GM19193 (cell line): ENCODE measurements around the gene WDR82.

Experiments used
- POLR2A ChIP-seq: IDR thresholded peaks from 4 replicates; pipeline ENCODE4 v1.6.1; 2011; ENCODE audit not compliant: insufficient read depth, insufficient read length; ENCODE audit errors: extremely low read depth

The WDR82 gene, protein sequence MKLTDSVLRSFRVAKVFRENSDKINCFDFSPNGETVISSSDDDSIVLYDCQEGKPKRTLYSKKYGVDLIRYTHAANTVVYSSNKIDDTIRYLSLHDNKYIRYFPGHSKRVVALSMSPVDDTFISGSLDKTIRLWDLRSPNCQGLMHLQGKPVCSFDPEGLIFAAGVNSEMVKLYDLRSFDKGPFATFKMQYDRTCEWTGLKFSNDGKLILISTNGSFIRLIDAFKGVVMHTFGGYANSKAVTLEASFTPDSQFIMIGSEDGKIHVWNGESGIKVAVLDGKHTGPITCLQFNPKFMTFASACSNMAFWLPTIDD

DNA sequence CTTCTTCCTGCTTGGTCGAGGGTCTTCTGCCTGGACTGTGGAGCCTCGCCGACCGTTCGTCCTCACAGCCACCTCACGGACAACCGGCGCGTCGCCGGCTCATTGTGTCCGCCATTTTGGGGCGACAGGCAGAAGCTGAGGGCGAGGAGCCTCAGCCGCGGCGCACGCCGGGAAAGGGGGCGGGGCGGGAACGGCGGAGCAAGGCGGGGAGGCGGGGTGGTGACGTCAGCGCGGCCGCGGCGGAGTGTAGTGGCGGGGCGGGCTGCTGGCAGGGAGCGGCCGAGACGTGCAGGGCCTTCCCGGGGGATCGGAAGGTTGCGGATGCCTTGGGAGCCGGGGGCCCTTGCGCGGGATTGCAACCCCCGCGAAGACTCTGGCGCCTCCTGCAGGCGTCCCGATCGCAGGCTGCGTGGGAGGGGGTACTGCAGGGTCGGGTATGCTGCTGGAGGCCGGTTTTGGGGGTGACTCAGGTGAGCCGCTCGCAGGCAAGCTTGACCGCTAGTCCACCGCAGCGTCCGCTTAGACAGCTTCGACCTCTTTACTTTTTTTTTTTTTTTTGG lies at the start of gene WDR82:
TSS of gene WDR82 (minus strand) at position 140 of the 560 bp plus-strand sequence. CDS start 288 bp downstream, outside the sequence.
- peak; percentile 98 for TF ChIP-seq POLR2A

- no peak for TF ChIP-seq POLR2A
These were observed 49.2 kb upstream of the WDR82 start for GRCh38 chr3:52327486-52328290.

DNA sequence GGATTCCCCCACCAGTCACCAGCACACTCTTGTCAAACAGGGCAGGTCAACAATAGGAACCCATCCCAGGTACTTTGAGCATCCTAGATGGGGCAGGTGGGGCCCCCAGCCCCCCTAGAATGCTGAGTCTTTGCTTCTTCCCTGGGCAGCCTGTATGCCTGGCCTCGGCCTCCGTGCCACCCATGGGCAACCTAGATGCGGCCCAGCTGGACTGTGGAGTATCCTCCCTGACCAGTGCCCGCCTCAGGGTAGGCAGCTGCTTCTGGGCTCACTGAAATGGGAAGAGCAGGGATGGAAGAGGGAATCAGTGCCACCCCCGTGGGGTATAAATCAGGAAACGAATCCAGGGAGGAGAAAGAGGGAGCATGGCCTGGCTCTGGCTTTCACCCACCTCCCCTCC lies 48.5 kb upstream of the WDR82 start:
- TF ChIP-seq POLR2A = no peak

DNA sequence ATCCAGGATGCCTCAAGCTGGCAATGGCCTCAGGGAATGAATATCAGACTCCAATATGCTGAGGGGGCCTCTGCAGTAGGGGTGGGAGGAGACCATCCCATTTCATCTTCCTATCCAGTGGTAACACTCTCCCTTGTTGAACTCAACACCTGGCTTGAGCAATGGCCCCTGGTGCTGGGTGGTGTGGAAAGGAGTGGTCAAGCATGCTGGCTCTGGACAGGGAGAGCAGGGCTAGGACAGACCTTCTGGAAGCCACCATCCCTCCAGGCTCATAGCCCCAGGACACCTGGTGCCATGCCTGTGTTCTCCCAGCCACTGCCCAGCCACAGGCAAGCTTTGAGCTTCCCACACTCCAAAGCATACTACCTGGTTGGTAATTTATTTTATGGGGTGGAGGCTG lies 47.2 kb upstream of the WDR82 start:
- no peak for TF ChIP-seq POLR2A

DNA sequence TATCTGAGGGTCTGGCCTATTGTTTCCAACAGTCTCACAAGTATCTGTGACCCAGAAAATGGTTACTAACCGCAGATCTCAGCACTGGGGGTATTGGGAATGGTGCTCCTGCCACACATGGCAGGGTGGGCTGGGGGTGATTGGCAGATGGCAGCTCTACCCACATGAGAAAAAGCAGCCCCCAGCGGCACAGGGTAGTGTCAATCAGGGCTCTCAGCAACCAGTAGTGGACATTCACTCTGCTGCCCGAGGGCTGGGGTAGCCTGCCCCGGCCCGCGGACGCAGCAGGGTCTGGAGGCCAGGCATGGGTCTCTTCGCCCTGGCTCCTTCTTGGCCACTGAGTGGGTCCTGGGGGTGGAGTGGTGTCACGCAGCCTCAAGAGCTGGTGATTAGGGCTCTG lies 46.2 kb upstream of the WDR82 start:
- TF ChIP-seq POLR2A = no peak

DNA sequence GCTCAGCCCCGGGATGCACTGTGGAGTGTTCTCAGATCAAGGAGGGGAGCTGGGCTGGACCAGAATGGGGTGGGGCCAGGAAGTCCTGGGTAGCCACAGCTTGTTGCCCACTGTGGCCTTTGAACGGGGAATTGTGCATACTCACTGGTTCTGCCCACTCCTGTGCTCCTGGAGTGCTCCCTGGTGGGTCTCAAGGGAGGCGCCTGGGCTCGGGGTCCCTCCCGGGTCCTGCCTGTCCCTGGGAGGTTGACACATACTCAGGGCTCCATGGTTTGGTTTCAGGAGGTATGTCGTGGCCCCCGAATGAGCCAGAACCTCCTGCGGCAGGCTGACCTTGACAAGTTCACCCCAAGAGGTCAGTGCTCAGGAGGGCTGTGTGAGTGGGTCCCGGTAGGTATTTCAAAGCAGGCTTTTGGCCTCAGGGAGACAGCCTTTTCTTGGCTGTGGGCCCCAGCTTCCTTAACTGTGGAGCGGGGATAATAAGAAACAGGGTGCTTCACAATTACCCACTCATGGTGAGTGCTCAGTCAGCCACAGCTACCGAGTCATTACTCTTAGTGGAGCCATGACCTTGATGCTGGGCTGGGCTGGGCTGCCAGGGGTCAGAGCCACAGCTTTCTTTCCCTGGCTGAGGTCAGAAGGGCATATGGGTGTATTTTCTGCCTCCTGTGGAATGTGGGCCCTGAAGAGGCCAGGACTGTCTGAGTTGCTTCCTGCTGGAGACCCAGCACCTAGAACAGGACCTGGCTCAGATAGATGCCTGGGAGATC lies 45.3 kb upstream of the WDR82 start:
- no peak for TF ChIP-seq POLR2A

GRCh38 chr3:52322466-52322865 lies 44.0 kb upstream of the WDR82 start:
- no peak for TF ChIP-seq POLR2A

GRCh38 chr3:52321481-52321880 lies 43.0 kb upstream of the WDR82 start:
- no peak for TF ChIP-seq POLR2A

- TF ChIP-seq POLR2A = no peak
These were observed 41.6 kb upstream of the WDR82 start for GRCh38 chr3:52319921-52320595.

- no peak for TF ChIP-seq POLR2A
These were observed 39.9 kb upstream of the WDR82 start for GRCh38 chr3:52318186-52318816.

DNA sequence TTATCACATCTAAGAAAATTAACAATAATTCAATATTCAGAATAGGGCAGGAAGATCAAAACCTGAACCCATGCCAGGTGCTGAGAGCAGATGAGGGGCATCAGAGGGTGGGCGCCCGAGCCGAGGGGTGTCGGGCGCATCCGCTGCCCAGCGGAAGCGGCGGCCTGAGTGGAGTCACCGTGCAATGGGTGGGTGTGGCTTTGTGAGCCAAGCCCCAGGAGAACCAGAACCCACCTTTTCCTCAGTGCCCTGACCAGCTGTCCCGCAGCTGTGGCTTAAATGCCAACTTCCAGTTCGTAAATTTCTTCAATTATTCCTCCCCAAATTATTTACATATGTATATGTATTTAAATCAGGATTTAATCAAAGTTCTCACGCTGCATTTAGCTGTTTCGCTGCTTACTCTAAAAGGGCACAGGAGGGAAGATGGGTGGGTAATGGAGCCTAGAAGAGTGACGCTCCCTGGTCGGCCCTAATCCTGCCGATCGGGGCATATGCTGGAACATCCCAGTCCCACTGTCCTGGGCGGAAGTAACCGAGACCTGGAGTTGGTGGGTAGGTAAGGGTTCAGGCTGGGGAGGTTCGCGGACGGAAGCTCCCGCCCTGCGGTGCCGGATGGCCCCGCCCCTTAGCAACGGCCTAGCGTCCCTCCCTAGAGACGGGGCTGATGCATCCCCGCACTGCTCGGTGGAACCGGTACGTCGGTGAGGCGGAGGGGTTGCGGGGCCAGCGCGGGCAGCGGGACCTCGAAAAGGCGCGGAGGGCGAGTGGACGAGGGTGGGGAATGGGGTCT lies 39.0 kb upstream of the WDR82 start:
- TF ChIP-seq POLR2A = no peak

GRCh38 chr3:52315977-52316764 lies 37.7 kb upstream of the WDR82 start, which contains the start of gene DNAH1:
Gene DNAH1 (plus strand): TSS chr3:52316319. CDS start chr3:52322443, 6,124 bp downstream.
- no peak for TF ChIP-seq POLR2A

- no peak for TF ChIP-seq POLR2A
These were observed 36.6 kb upstream of the WDR82 start for GRCh38 chr3:52315006-52315405.

DNA sequence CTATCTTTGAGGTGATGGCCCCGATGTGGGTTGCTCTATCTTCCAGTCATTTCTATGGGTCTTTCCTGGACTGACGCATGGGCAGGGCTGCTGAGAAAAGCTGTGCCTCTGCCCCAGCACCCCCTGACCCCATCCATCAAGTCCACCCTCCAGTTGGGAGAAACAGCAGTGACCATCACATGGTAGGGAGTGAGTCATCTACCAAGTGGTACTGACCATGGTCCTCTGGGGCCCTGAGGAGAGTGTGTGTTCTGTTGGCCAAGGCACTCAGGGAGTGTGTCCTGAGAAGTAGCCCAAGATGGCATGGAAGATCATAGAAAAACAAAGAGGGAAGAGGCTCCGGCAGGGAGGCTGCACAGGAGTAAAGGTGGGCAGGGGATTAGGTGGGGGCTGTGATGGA lies 36.0 kb upstream of the WDR82 start:
- TF ChIP-seq POLR2A = no peak
